ENCODE data around the gene DNAH2.

GRCh38 chr17:7711051-7711755 is 6.3 kb upstream of the DNAH2 start:
- TF ChIP-seq EZH2 (IDR thresholded peaks at IDR 0.05; ENCODE audit: low read length, missing control alignments): no peak
- TF ChIP-seq, protein P1, sequence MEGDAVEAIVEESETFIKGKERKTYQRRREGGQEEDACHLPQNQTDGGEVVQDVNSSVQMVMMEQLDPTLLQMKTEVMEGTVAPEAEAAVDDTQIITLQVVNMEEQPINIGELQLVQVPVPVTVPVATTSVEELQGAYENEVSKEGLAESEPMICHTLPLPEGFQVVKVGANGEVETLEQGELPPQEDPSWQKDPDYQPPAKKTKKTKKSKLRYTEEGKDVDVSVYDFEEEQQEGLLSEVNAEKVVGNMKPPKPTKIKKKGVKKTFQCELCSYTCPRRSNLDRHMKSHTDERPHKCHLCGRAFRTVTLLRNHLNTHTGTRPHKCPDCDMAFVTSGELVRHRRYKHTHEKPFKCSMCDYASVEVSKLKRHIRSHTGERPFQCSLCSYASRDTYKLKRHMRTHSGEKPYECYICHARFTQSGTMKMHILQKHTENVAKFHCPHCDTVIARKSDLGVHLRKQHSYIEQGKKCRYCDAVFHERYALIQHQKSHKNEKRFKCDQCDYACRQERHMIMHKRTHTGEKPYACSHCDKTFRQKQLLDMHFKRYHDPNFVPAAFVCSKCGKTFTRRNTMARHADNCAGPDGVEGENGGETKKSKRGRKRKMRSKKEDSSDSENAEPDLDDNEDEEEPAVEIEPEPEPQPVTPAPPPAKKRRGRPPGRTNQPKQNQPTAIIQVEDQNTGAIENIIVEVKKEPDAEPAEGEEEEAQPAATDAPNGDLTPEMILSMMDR (conservative IDR thresholded peaks at IDR 0.05 in 1 of 2, IDR thresholded peaks at IDR 0.05 in 1 of 2; ENCODE audit: low read depth in 1 of 2, low read length in 2 of 2): peak in 1 of 2 donors; percentile 19

All from fibroblast of lung (primary cell).